Activated CD8-positive, alpha-beta memory T cell treated with anti-CD3 and anti-CD28 coated beads, Interleukin-2, amount 50 U/mL, for 48 hours (primary cell): ENCODE data around the gene CLNS1A.
"Not testable (repeated sequence)": the region's sequence is repeated elsewhere in the genome, so short reads cannot be mapped to it uniquely, and the experiment has no call there.

Experiments used
- DNase-seq: peaks from one replicate; pipeline ENCODE4 v3.0.0-alpha.2; 2020

CLNS1A gene

GRCh38 chr11:77637345-77638165 lies at the start of gene CLNS1A:
Gene CLNS1A (minus strand): TSS chr11:77637794. CDS start chr11:77637714, 80 bp downstream.
- peak; percentile 87 for DNase-seq

- DNase-seq: no peak
These were observed 49.5 kb upstream of the CLNS1A start for GRCh38 chr11:77687088-77687487.

- no peak for DNase-seq
These were observed 39.5 kb upstream of the CLNS1A start for GRCh38 chr11:77677138-77677537.

GRCh38 chr11:77672264-77672663 lies 34.7 kb upstream of the CLNS1A start:
- DNase-seq: no peak

GRCh38 chr11:77669848-77670511 lies 32.4 kb upstream of the CLNS1A start:
- DNase-seq: no peak

GRCh38 chr11:77668760-77669159 lies 31.2 kb upstream of the CLNS1A start:
- DNase-seq: no peak

- DNase-seq: no peak
These were observed 27.8 kb upstream of the CLNS1A start for GRCh38 chr11:77665240-77665965.

GRCh38 chr11:77661670-77662069 lies 24.1 kb upstream of the CLNS1A start:
- no peak for DNase-seq

GRCh38 chr11:77660947-77661346 lies 23.4 kb upstream of the CLNS1A start:
- no peak for DNase-seq

- DNase-seq: no peak
These were observed 20.8 kb upstream of the CLNS1A start for GRCh38 chr11:77658213-77659013.

- no peak for DNase-seq
These were observed 18.8 kb upstream of the CLNS1A start for GRCh38 chr11:77656362-77656761.

GRCh38 chr11:77654770-77655434 lies 17.3 kb upstream of the CLNS1A start:
- DNase-seq: no peak

GRCh38 chr11:77650123-77650522 lies 12.5 kb upstream of the CLNS1A start:
- no peak for DNase-seq

GRCh38 chr11:77647654-77648305 lies 10.2 kb upstream of the CLNS1A start:
- DNase-seq: no peak

GRCh38 chr11:77644887-77645286 lies 7.3 kb upstream of the CLNS1A start:
- DNase-seq: no peak

GRCh38 chr11:77642228-77642627 lies 4.6 kb upstream of the CLNS1A start:
- no peak for DNase-seq

GRCh38 chr11:77636731-77637344 lies 756 bp downstream of the CLNS1A start:
- DNase-seq: no peak

- not testable (repeated sequence) for DNase-seq
These were observed 3.7 kb downstream of the CLNS1A start for GRCh38 chr11:77633926-77634325.

GRCh38 chr11:77630157-77630710 lies 7.4 kb downstream of the CLNS1A start:
- no peak for DNase-seq

- DNase-seq: no peak
These were observed 17.9 kb downstream of the CLNS1A start for GRCh38 chr11:77619576-77620198.
